Upper lobe of left lung (tissue), 4 donors: ENCODE measurements around the gene VPS36.

Experiments used
- POLR2AphosphoS5 ChIP-seq, 2 donors: sonication (generic); formaldehyde crosslinking; IDR thresholded peaks; one replicate each; pipeline ENCODE4 v1.5.1; 2017; ENCODE audit warnings: antibody characterized with exemption in 2 of 2
- TF ChIP-seq, protein P1 (sequence below), 6 experiments: fragments of 450-650 bp in 4 of 6; fragments of 200-600 bp in 2 of 6; sonication (generic) in 2 of 6; IDR thresholded peaks; one replicate each; pipeline ENCODE4 v1.5.1; 2016 to 2019; ENCODE audit warnings: antibody characterized with exemption in 6 of 6

DNA sequence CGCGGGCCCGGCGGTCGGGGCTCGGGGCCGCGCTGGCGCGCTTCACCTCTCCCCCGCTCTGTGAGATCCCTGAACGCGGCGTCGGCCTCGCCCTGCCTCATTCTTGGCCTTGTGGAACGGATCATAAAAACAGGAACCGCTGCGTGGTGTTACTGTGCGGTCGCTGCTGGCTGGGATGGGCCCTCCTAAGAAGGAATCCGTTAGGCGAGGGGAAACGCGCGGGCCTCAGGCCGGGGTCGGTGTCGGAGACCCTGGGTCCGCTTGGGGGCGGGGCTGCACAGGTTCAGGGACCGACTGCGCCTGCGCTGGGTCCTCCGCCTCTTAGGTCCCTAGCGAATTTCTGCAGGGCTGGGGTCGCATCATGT is 5.2 kb upstream of the VPS36 start:
- TF ChIP-seq POLR2AphosphoS5 (IDR thresholded peaks at IDR 0.05) = no peak
- TF ChIP-seq, protein P1, sequence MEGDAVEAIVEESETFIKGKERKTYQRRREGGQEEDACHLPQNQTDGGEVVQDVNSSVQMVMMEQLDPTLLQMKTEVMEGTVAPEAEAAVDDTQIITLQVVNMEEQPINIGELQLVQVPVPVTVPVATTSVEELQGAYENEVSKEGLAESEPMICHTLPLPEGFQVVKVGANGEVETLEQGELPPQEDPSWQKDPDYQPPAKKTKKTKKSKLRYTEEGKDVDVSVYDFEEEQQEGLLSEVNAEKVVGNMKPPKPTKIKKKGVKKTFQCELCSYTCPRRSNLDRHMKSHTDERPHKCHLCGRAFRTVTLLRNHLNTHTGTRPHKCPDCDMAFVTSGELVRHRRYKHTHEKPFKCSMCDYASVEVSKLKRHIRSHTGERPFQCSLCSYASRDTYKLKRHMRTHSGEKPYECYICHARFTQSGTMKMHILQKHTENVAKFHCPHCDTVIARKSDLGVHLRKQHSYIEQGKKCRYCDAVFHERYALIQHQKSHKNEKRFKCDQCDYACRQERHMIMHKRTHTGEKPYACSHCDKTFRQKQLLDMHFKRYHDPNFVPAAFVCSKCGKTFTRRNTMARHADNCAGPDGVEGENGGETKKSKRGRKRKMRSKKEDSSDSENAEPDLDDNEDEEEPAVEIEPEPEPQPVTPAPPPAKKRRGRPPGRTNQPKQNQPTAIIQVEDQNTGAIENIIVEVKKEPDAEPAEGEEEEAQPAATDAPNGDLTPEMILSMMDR (IDR thresholded peaks at IDR 0.05) = no peak
